Esophagus squamous epithelium (tissue), 5 donors: ENCODE data around the gene COBLL1. TPM values are rescaled to one million over a fixed set of nuclear protein-coding genes. Genes with fewer than 3 reads are reported as not detected.

Experiments used
- DNase-seq: peaks from one replicate; lab custom pipeline; 2025; lab: John Stamatoyannopoulos, UW
- H3K27ac ChIP-seq, 4 donors: fragments of 200-600 bp; sonication (generic); one replicate each; pipeline ENCODE4 v1.5.1; 2016 to 2019; ENCODE audit warnings: mild to moderate bottlenecking in 1 of 4
- H3K27me3 ChIP-seq, 4 donors: fragments of 200-600 bp; sonication (generic); 1 replicate in 3 of 4; 2 replicates in 1 of 4; pipeline versions ENCODE4 v1.5.1 to v1.6.0; 2017 to 2021; ENCODE audit warnings: antibody characterized with exemption in 1 of 4
- H3K36me3 ChIP-seq, 3 donors: fragments of 200-600 bp; sonication (generic); one replicate each; pipeline ENCODE4 v1.5.1; 2016 to 2019
- H3K4me1 ChIP-seq, 3 donors: fragments of 200-600 bp; sonication (generic); one replicate each; pipeline ENCODE4 v1.5.1; 2017 to 2019
- H3K4me3 ChIP-seq, 4 donors: fragments of 200-600 bp; sonication (generic); 1 replicate in 3 of 4; 2 replicates in 1 of 4; pipeline ENCODE4 v1.5.1; 2016 to 2019; ENCODE audit warnings: mild to moderate bottlenecking in 2 of 4, moderate library complexity in 1 of 4
- H3K9me3 ChIP-seq, 3 donors: fragments of 200-600 bp; sonication (generic); one replicate each; pipeline ENCODE4 v1.5.1; 2016 to 2019
- CTCF ChIP-seq, 6 experiments: fragments of 450-650 bp in 4 of 6; fragments of 200-600 bp in 2 of 6; sonication (generic) in 2 of 6; IDR thresholded peaks; one replicate each; pipeline ENCODE4 v1.5.1; 2016 to 2019; ENCODE audit warnings: antibody characterized with exemption in 6 of 6, mild to moderate bottlenecking in 4 of 6, moderate library complexity in 4 of 6
- POLR2A ChIP-seq, 4 donors: fragments of 450-650 bp; IDR thresholded peaks; one replicate each; pipeline ENCODE4 v1.6.1; 2017; ENCODE audit warnings: antibody characterized with exemption in 4 of 4, mild to moderate bottlenecking in 4 of 4, moderate library complexity in 3 of 4
- WGBS, 2 donors: methylation state at CpG; one replicate each; pipeline ENCODE4 v1.1.5; 2018; 5-methylcytosine and 5-hydroxymethylcytosine counted together
- intact Hi-C: fragments of 100-400 bp; cut with DNase I; formaldehyde crosslinking; loops from one replicate; pipeline ENCODE4 v1.15.0; 2022
- total RNA-seq, 4 donors: library from RNA; depleted of rRNA; stranded (reverse); fragments of >200 nt; gene quantifications; one replicate each; pipeline ENCODE4 v1.1.0, GENCODE V29; 2016
- donor health status: DM: yes; HTN: yes; CAD: no.

The COBLL1 gene
- total RNA-seq, 4 donors from 2014 or later, result 35.4 to 88.9 (median 71.4) TPM

GRCh38 chr2:164789968-164790367, 51.7 kb downstream of the COBLL1 start:
- H3K9me3 ChIP-seq, result no peaks in the 10 kb centered on the region
- no peak for TF ChIP-seq POLR2A (IDR thresholded peaks at IDR 0.05)
- no peak for TF ChIP-seq CTCF (IDR thresholded peaks at IDR 0.05)
- peaks cover 15 to 51% (median 42%) of the 10 kb centered on the region in 3 donors for H3K4me1 ChIP-seq
- no peaks in the 10 kb centered on the region for H3K27me3 ChIP-seq
- no peak for DNase-seq
- intact Hi-C loops, result no loop called here
- no peaks in the 10 kb centered on the region for H3K36me3 ChIP-seq
- H3K4me3 ChIP-seq, result no peak overlapping the region
- 85 to 93% methylated on average over 5 of the region's 5 CpGs for WGBS, 2 donors
- H3K27ac ChIP-seq, result no peak overlapping the region

- H3K36me3 ChIP-seq, result no peaks in the 10 kb centered on the region
- 88 to 93% methylated on average over 2 of the region's 2 CpGs for WGBS, 2 donors
- no peaks in the 10 kb centered on the region for H3K27me3 ChIP-seq
- no peak overlapping the region for H3K4me3 ChIP-seq
- peaks cover 4 to 49% (median 35%) of the 10 kb centered on the region in 3 donors for H3K4me1 ChIP-seq
- intact Hi-C loops, result no loop called here
- no peak for DNase-seq
- TF ChIP-seq CTCF (IDR thresholded peaks at IDR 0.05), result no peak
- TF ChIP-seq POLR2A (IDR thresholded peaks at IDR 0.05), result no peak
- no peaks in the 10 kb centered on the region for H3K9me3 ChIP-seq
- peak overlapping the region in 2 of 4 donors; percentile 76 to 81 for H3K27ac ChIP-seq
Observed at GRCh38 chr2:164786787-164787186, 54.8 kb downstream of the COBLL1 start.

- H3K4me1 ChIP-seq, result peaks cover 4 to 58% (median 31%) of the 10 kb centered on the region in 3 donors
- no peaks in the 10 kb centered on the region for H3K9me3 ChIP-seq
- no peaks in the 10 kb centered on the region for H3K36me3 ChIP-seq
- no peak overlapping the region for H3K4me3 ChIP-seq
- H3K27ac ChIP-seq, result peak overlapping the region; percentile 17 to 86 (median 78)
- intact Hi-C loops, result no loop called here
- DNase-seq, result no peak
- no peaks in the 10 kb centered on the region for H3K27me3 ChIP-seq
- WGBS, 2 donors, result 0 to 7% methylated on average over 1 of the region's 1 CpG
- no peak for TF ChIP-seq CTCF (IDR thresholded peaks at IDR 0.05)
Observed at GRCh38 chr2:164785457-164785856, 56.2 kb downstream of the COBLL1 start.

- Histone ChIP-seq H3K27ac (peak overlapping the region in 3 of 4 donors; percentile 76 to 86 (median 81)), H3K36me3 (no peaks in the 10 kb centered on the region), H3K4me3 (no peak overlapping the region), H3K4me1 (peaks cover 4 to 63% (median 35%) of the 10 kb centered on the region in 3 donors), H3K9me3 (no peaks in the 10 kb centered on the region), H3K27me3 (no peaks in the 10 kb centered on the region)
- TF ChIP-seq CTCF (IDR thresholded peaks at IDR 0.05) (no peak), POLR2A (IDR thresholded peaks at IDR 0.05) (no peak)
- no peak for DNase-seq
- 66 to 78% methylated on average over 2 of the region's 2 CpGs for WGBS, 2 donors
- intact Hi-C loops, result no loop called here
Observed at GRCh38 chr2:164784376-164784775, 57.2 kb downstream of the COBLL1 start.

- TF ChIP-seq POLR2A (IDR thresholded peaks at IDR 0.05) (no peak), CTCF (IDR thresholded peaks at IDR 0.05) (no peak)
- H3K9me3 ChIP-seq, result no peaks in the 10 kb centered on the region
- H3K36me3 ChIP-seq, result no peaks in the 10 kb centered on the region
- DNase-seq, result no peak
- no peak overlapping the region for H3K4me3 ChIP-seq
- no peaks in the 10 kb centered on the region for H3K27me3 ChIP-seq
- peaks cover 4 to 79% (median 45%) of the 10 kb centered on the region in 3 donors for H3K4me1 ChIP-seq
- intact Hi-C loops, result no loop called here
- peak overlapping the region in 3 of 4 donors; percentile 35 to 81 (median 71) for H3K27ac ChIP-seq
- 25 to 30% methylated on average over 2 of the region's 2 CpGs for WGBS, 2 donors
Observed at GRCh38 chr2:164782323-164782722, 59.3 kb downstream of the COBLL1 start.
